ENCODE results near the gene PPP2R5C. TPM values are rescaled to one million over a fixed set of nuclear protein-coding genes. Genes with fewer than 3 reads are reported as not detected.

Gene PPP2R5C
- total and polyA plus RNA-seq, 2 of the 4 experiments (the other 2 are of a cell fraction), result 65.9 to 78.7 TPM

GRCh38 chr14:101844751-101845150, 83.2 kb downstream of the PPP2R5C start:
- H2AK5ac ChIP-seq (ENCODE audit: low read depth, low read length), result no peak overlapping the region
- no peaks in the 10 kb centered on the region for H3K9me3 ChIP-seq (ENCODE audit: control insufficient read depth, insufficient read depth, low read length)
- H4K91ac ChIP-seq (ENCODE audit: insufficient read depth, low read depth, low read length), result no peak overlapping the region
- H4K8ac ChIP-seq (ENCODE audit: low read depth in 2 of 2, low read length in 2 of 2), result no peak overlapping the region
- no peak overlapping the region for H2AK9ac ChIP-seq (replicated peaks; ENCODE audit: low read depth, low read length, poor library complexity)
- no peak overlapping the region for H2AFZ ChIP-seq (replicated peaks; ENCODE audit: low read length, poor library complexity)
- WGBS, 2 experiments (ENCODE audit: extremely low coverage in 2 of 2, insufficient read length in 1 of 2), result no CpG with 5 or more reads among the region's 3 CpGs
- no peak overlapping the region for H4K5ac ChIP-seq (ENCODE audit: low read depth, low read length)
- CTCF ChIA-PET, result interaction anchor here (0.6 kb wide), 1 partner anchor 9 kb away, joined by 3 read pairs; no protein-coding TSS in a partner anchor
- POLR2A ChIA-PET (ENCODE audit: unreplicated experiment), result no interaction called here
- no peak overlapping the region for H3K9ac ChIP-seq (ENCODE audit: low read depth, low read length)
- intact Hi-C loops (cut with micrococcal nuclease), result no loop called here
- H3K4ac ChIP-seq (ENCODE audit: low read depth, low read length), result no peak overlapping the region
- no peak overlapping the region for H3K4me2 ChIP-seq (ENCODE audit: low read depth, low read length)
- H4K20me1 ChIP-seq (ENCODE audit: insufficient read depth, low read length), result peaks cover 56% of the 10 kb centered on the region
- H2BK120ac ChIP-seq (ENCODE audit: low read depth, low read length), result no peak overlapping the region
- no peak for DNase-seq
- BruUV-seq (replicated peaks), result no TSS peak
- peaks cover 17% of the 10 kb centered on the region for H3K9me1 ChIP-seq (ENCODE audit: insufficient read depth, low read length)
- dilution Hi-C loops (cut with HindIII; ENCODE audit: low sequenced_read_pairs, unreplicated experiment), result no loop called here
- no peak overlapping the region for H3K27ac ChIP-seq (ENCODE audit: insufficient read depth, low read length)
- H2BK15ac ChIP-seq (ENCODE audit: low read depth, low read length), result no peak overlapping the region
- H3K56ac ChIP-seq (ENCODE audit: extremely low read depth, insufficient read depth, low read length), result no peak overlapping the region
- no peak overlapping the region for H3K23ac ChIP-seq (ENCODE audit: low read depth, low read length)
- no peaks in the 10 kb centered on the region for H3K4me1 ChIP-seq (ENCODE audit: control insufficient read depth, insufficient read depth, low read length)
- TF ChIP-seq CHD1 (IDR thresholded peaks at IDR 0.05; ENCODE audit: low read depth, low read length) (no peak), CTCF (conservative IDR thresholded peaks at IDR 0.05; ENCODE audit: low read depth, low read length) (no peak), BHLHE40 (IDR thresholded peaks at IDR 0.05; ENCODE audit: low read depth, low read length) (no peak), RAD21 (IDR thresholded peaks at IDR 0.05; ENCODE audit: low read length) (no peak), MAZ (IDR thresholded peaks at IDR 0.05; ENCODE audit: borderline replicate concordance, low read depth, low read length) (no peak), NFE2L2 (IDR thresholded peaks at IDR 0.05; ENCODE audit: low read depth, low read length) (no peak)
- no peak overlapping the region for H3K18ac ChIP-seq (ENCODE audit: low read depth, low read length)
- ATAC-seq (ENCODE audit: low read depth), result no peak
- peaks cover 52 to 86% of the 10 kb centered on the region in 2 experiments for H3K79me1 ChIP-seq (ENCODE audit: low read depth in 1 of 2, low read length in 2 of 2)
- H3K27me3 ChIP-seq (ENCODE audit: control insufficient read depth, insufficient read depth, low read length), result no peaks in the 10 kb centered on the region
- H2BK5ac ChIP-seq (ENCODE audit: low read depth, low read length, poor library complexity, severe bottlenecking), result no peak overlapping the region
- no peak overlapping the region for H3K4me3 ChIP-seq (ENCODE audit: insufficient read depth, low read depth, low read length)
- H3K36me3 ChIP-seq (ENCODE audit: control insufficient read depth, insufficient read depth, low read length), result peaks cover 5% of the 10 kb centered on the region; the same call in 1 of the 2 replicates
- H2BK20ac ChIP-seq (ENCODE audit: low read depth, low read length), result no peak overlapping the region
- in situ Hi-C loops (cut with MboI; ENCODE audit: low sequenced_read_pairs), result no loop called here
- H3K14ac ChIP-seq (replicated peaks; ENCODE audit: low read depth, low read length), result no peak overlapping the region
